Measurements from ENCODE around the gene TPSB2. TPM values are rescaled to one million over a fixed set of nuclear protein-coding genes. Genes with fewer than 3 reads are reported as not detected.

Gene TPSB2
- total RNA-seq, 1 donor from 2014 or later = not detected

DNA sequence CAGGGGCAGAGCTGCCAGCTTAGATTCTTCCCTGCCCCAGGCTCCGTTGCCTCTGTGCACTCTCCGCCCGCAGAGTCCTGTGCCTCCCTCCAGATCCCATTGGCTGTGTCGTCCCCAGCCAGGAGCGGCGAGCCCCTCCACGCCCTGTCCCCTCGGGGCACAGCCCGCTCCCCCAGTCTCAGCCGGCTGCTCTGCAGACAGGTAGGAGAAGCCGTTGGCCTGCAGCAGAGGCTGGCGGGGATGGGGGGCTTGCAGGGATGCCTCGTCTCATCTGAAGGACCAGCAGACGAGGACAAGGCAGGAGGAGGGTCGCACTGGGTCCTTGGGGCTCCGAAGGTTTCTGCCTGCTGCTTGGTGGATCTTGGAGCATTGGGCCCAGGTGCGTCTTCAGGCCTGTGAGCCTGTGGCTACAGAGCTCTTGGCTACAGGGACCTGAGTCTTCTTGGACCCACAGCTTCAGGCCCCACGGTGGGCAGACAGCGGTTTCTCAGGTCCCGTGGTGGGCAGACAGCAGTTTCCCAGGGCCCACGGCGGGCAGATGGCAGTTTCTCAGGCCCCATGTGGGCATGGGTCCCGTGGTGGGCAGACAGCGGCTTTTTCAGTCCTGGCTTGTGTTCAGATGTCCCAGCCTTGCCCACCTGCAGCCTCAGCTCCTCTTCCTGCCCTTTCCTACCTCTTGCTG, 10.9 kb downstream of the TPSB2 start:
- DNase-seq = no peak

- no peak for DNase-seq
Measured at GRCh38 chr16:1218061-1218929, 11.7 kb downstream of the TPSB2 start.

- DNase-seq = no peak
Measured at GRCh38 chr16:1217526-1217925, 12.5 kb downstream of the TPSB2 start.

DNA sequence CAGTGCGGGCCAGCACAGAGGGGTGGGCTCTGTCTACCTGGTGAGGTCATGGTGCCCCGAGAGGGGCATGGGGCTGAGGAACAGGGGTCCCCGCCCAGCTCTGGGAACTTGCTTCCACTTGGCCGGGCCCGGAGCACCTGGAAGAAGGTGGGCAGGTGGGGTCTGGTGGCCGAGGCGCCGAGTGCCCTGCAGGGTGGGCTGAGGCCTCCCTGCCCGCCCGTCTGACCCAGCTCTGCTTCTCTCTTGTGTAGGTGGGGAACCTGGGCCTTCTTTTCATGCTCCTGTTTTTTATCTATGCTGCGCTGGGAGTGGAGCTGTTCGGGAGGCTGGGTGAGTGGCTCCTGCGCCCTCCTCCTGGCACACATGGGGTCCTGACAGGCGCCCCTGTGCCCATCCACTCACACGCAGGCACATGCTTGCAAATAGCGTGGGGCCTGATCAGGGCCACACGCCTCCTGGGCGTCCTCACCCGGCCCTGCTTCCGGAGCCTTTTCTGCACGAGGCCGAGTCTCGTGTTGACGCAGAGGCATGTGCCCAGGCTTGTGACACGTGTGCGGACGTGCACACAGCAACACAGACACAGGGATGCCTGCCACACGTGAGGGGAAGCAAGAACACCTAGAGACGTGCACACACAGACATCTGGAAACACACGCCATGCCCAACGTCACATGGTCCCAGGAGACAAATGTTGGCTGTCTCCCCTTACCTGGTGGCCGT, 13.1 kb downstream of the TPSB2 start:
- no peak for DNase-seq

- no peak for DNase-seq
Measured at GRCh38 chr16:1216296-1216619, 13.7 kb downstream of the TPSB2 start.

- DNase-seq = no peak
Measured at GRCh38 chr16:1215574-1216295, 14.2 kb downstream of the TPSB2 start.

- no peak for DNase-seq
Measured at GRCh38 chr16:1214719-1215118, 15.3 kb downstream of the TPSB2 start.

- no peak for DNase-seq
Measured at GRCh38 chr16:1213796-1214372, 16.1 kb downstream of the TPSB2 start.

GRCh38 chr16:1213231-1213630, 16.8 kb downstream of the TPSB2 start:
- DNase-seq = no peak

DNA sequence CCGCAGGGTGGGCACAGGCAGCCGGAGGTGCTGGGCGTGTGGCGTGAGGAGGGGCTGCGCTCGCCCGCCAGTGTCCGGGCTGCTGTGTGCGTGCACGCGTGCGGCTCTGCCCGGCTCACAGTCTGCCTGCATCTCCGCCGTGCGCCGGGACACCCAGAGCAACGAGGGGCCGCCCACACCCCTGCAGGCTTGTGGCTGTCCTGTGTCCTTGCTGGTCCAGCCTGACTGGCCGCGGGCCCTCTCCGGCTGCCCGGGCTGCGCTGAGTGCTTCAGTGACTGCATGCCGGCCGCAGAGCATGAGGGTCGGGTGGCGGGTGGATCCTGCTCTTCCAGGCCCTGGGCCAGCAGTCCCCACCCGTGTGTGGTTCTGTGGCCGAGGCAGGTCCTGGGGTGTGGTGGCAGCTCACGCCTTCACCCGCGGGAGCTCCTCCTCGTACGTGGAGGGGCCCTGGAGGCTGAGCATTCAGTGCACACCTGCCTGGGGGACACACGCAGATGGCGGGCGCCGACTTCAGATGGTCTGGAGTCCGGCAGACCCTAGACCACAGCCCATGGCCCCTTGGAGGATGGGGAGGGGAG, 17.3 kb downstream of the TPSB2 start:
- DNase-seq = no peak

GRCh38 chr16:1211451-1212268, 18.3 kb downstream of the TPSB2 start:
- peak; percentile 22 for DNase-seq

DNA sequence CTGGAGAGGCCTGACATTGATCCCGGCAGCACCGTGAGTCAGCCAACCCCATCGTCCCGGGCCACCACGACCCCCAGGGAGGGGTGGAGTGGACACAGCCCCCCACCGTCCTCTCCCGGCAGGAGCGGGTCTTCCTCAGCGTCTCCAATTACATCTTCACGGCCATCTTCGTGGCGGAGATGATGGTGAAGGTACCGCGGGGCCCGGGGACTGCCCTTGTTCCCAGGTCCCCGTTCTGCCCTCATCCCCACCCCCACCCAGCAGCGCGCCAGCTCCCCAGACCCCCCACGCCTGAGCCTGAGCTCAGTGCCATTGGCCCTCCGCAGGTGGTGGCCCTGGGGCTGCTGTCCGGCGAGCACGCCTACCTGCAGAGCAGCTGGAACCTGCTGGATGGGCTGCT, 19.5 kb downstream of the TPSB2 start:
- no peak for DNase-seq

- no peak for DNase-seq
Measured at GRCh38 chr16:1209081-1209480, 20.9 kb downstream of the TPSB2 start.

- DNase-seq = no peak
Measured at GRCh38 chr16:1208239-1208830, 21.6 kb downstream of the TPSB2 start.

- no peak for DNase-seq
Measured at GRCh38 chr16:1206786-1207185, 23.2 kb downstream of the TPSB2 start.

DNA sequence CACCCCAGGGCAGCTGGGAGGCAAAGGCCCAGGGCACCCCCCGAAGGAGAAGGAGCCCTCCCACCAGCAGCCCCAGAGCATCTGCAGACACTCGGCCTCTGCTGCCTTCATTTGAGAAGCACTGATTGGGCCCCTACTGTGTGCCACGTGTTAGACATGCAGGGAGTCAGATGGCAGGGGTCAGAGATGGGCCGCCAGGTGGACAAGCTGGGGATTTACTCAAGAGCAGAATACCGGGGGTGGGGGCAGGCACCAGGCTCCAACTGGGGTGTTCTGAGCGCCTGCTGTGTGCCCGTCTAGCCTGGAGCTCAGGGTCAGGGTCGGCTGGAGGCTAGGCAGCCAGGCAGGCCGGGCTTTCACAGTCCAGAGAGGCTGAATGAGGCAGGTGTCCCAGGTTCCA, 23.7 kb downstream of the TPSB2 start:
- no peak for DNase-seq

DNA sequence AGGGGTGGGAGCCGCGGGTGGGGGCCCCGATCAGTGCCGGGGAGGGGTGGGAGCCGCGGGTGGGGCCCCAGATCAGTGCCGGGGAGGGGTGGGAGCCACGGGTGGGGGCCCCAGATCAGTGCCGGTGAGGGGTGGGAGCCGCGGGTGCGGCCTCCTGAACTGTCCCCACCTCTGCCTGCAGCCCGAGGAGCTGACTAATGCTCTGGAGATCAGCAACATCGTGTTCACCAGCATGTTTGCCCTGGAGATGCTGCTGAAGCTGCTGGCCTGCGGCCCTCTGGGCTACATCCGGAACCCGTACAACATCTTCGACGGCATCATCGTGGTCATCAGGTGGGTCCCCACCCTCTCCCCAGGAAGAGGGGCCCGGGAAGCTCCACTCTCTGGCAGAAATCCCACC, 25.1 kb downstream of the TPSB2 start:
- no peak for DNase-seq

DNA sequence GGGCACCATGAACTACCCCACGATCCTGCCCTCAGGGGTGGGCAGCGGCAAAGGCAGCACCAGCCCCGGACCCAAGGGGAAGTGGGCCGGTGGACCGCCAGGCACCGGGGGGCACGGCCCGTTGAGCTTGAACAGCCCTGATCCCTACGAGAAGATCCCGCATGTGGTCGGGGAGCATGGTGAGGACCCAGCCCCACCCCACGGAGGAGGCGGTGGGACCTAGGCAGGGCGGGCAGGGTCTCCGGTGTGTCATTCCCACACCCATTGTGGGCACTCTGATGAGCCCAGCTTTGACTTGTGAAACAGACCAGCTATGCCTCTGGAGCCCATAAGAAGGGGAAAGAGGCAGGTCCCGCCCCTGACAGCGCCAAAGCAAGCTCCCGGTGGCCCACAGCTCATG, 27.7 kb downstream of the TPSB2 start:
- no peak for DNase-seq

- no peak for DNase-seq
Measured at GRCh38 chr16:1201444-1201843, 28.5 kb downstream of the TPSB2 start.

DNA sequence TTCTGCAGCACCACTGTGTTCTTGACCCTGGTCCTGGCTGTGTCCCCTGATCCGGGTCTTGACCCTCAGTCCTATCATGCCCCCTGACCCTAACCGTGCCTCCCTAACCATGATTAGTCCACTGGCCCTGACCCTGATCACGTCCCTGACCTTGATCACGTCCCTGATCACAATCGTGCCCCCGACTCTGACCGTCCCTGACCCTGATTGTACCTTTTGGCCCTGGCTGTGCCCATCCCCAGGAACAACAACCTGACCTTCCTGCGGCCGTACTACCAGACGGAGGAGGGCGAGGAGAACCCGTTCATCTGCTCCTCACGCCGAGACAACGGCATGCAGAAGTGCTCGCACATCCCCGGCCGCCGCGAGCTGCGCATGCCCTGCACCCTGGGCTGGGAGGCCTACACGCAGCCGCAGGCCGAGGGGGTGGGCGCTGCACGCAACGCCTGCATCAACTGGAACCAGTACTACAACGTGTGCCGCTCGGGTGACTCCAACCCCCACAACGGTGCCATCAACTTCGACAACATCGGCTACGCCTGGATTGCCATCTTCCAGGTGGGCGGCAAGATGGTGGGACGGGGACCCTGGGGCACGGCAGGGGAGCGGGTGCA, 29.9 kb downstream of the TPSB2 start:
- no peak for DNase-seq
